Trophoblast cell (in vitro differentiated cells and primary cell): ENCODE data around the gene AOX1.
"Not testable (repeated sequence)": the region's sequence is repeated elsewhere in the genome, so short reads cannot be mapped to it uniquely, and the experiment has no call there.

Experiments
- DNase-seq, 2 donors: peaks; one replicate each; pipeline ENCODE4 v3.0.0-alpha.2; 2016
- H2AFZ ChIP-seq: 2 replicates; pipeline ENCODE4 v1.6.1; 2013; ENCODE audit warnings: low read length, moderate library complexity, mild to moderate bottlenecking; ENCODE audit not compliant: insufficient read depth, poor library complexity
- H2AK5ac ChIP-seq: 2 replicates; pipeline ENCODE4 v1.6.1; 2013; ENCODE audit warnings: mild to moderate bottlenecking, low read length
- H2BK120ac ChIP-seq: 2 replicates; pipeline ENCODE4 v1.6.1; 2013; ENCODE audit warnings: low read length, mild to moderate bottlenecking, moderate library complexity; ENCODE audit not compliant: insufficient read depth, poor library complexity
- H2BK12ac ChIP-seq: 2 replicates; pipeline ENCODE4 v1.6.1; 2013; ENCODE audit warnings: mild to moderate bottlenecking, low read length, moderate library complexity
- H2BK5ac ChIP-seq: 2 replicates; pipeline ENCODE4 v1.6.1; 2013; ENCODE audit warnings: low read length, low read depth, moderate library complexity, mild to moderate bottlenecking; ENCODE audit not compliant: poor library complexity
- H3K14ac ChIP-seq: 2 replicates; pipeline ENCODE4 v1.6.1; 2013; ENCODE audit warnings: mild to moderate bottlenecking, low read length
- H3K18ac ChIP-seq: 2 replicates; pipeline ENCODE4 v1.6.1; 2013; ENCODE audit warnings: mild to moderate bottlenecking, low read length
- H3K23ac ChIP-seq: 2 replicates; pipeline ENCODE4 v1.6.1; 2013; ENCODE audit warnings: low read length
- H3K27ac ChIP-seq: 2 replicates; pipeline ENCODE4 v1.5.1; 2013; ENCODE audit warnings: low read depth, mild to moderate bottlenecking, inconsistent platforms, low read length, moderate library complexity
- H3K27me3 ChIP-seq: 2 replicates; pipeline ENCODE4 v1.6.1; 2013; ENCODE audit warnings: inconsistent platforms, mild to moderate bottlenecking, low read length, moderate library complexity; ENCODE audit not compliant: insufficient read depth
- H3K36me3 ChIP-seq, 2 experiments: 1 replicate in 1 of 2; 2 replicates in 1 of 2; pipeline ENCODE4 v1.6.1; 2013; ENCODE audit warnings: low read length in 2 of 2, mild to moderate bottlenecking in 2 of 2, moderate library complexity in 1 of 2; ENCODE audit not compliant: insufficient read depth in 2 of 2, control insufficient read depth in 1 of 2
- H3K4ac ChIP-seq: 2 replicates; pipeline ENCODE4 v1.6.1; 2013; ENCODE audit warnings: low read depth, mild to moderate bottlenecking, low read length, moderate library complexity
- H3K4me1 ChIP-seq, 2 experiments: 1 replicate in 1 of 2; 2 replicates in 1 of 2; pipeline ENCODE4 v1.6.1; 2013; ENCODE audit warnings: low read length in 2 of 2, mild to moderate bottlenecking in 2 of 2, moderate library complexity in 1 of 2; ENCODE audit not compliant: insufficient read depth in 2 of 2, control insufficient read depth in 1 of 2
- H3K4me2 ChIP-seq: 2 replicates; pipeline ENCODE4 v1.6.1; 2013; ENCODE audit warnings: inconsistent platforms, mild to moderate bottlenecking, low read length, moderate library complexity
- H3K4me3 ChIP-seq: 2 replicates; pipeline ENCODE4 v1.5.1; 2013; ENCODE audit warnings: mild to moderate bottlenecking, low read depth, low read length, inconsistent platforms
- H3K79me1 ChIP-seq: one replicate; pipeline ENCODE4 v1.6.1; 2013; ENCODE audit warnings: low read length
- H3K79me2 ChIP-seq: 2 replicates; pipeline ENCODE4 v1.6.1; 2013; ENCODE audit warnings: low read length, mild to moderate bottlenecking; ENCODE audit not compliant: control insufficient read depth, insufficient read depth, poor library complexity
- H3K9ac ChIP-seq: 2 replicates; pipeline ENCODE4 v1.6.1; 2013; ENCODE audit warnings: mild to moderate bottlenecking, low read length
- H3K9me3 ChIP-seq: 2 replicates; pipeline ENCODE4 v1.6.1; 2013; ENCODE audit warnings: low read depth, mild to moderate bottlenecking, control low read depth, inconsistent platforms, low read length; ENCODE audit not compliant: insufficient read depth
- H4K12ac ChIP-seq: 2 replicates; pipeline ENCODE4 v1.6.1; 2013; ENCODE audit warnings: low read depth, mild to moderate bottlenecking, low read length, moderate library complexity
- H4K8ac ChIP-seq: 2 replicates; pipeline ENCODE4 v1.6.1; 2013; ENCODE audit warnings: low read depth, mild to moderate bottlenecking, low read length, moderate library complexity
- H4K91ac ChIP-seq: one replicate; pipeline ENCODE4 v1.6.1; 2013; ENCODE audit warnings: low read depth, mild to moderate bottlenecking, low read length, moderate library complexity
- WGBS: extraction: QIAGEN DNeasy Blood & Tissue Kit; methylation state at CpG from one replicate; pipeline ENCODE4 v1.1.7; 2013; ENCODE audit warnings: missing lambda C conversion rate; ENCODE audit not compliant: insufficient read length, insufficient coverage; ENCODE audit errors: extremely low coverage; 5-methylcytosine and 5-hydroxymethylcytosine counted together

Gene AOX1

DNA sequence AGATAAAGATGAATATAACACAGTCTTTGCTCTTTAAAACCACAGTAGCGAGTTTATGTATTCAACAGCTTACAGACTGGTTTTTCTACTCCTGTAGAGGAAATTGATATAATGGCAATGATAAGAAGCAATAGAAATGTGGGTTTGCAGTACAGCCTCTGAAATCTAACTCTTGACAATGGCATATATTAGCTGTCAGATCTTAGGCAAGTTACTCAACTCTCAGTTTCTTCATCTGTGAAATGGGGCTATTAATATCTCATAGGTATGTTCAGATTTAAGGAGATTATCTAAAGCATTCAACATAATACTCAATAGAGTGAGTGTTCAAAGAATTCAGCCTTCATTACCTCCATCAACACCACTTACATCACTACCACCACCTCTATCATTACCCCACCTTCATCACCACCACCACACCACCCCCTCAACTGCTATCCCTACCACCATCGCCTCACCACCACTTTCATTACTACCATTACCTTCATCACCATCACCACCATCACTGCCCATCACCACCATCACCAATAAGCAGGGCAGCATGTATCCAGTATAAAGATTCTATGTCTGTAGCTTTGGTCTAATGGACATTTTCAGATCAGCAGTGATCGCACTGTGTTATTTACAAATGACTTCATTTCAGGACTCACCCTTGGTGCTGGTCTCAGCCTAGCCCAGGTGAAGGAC, 22.7 kb downstream of the AOX1 start:
- H3K9ac ChIP-seq = no peak overlapping the region
- H3K4me2 ChIP-seq = no peak overlapping the region
- no peaks in the 10 kb centered on the region for H3K79me1 ChIP-seq
- no peak overlapping the region for H4K8ac ChIP-seq
- no peaks in the 10 kb centered on the region for H3K36me3 ChIP-seq
- H3K18ac ChIP-seq = no peak overlapping the region
- H3K79me2 ChIP-seq = no peaks in the 10 kb centered on the region
- no peak overlapping the region for H3K27ac ChIP-seq
- H4K12ac ChIP-seq = no peak overlapping the region
- no peak overlapping the region for H3K4me3 ChIP-seq
- H2BK12ac ChIP-seq = no peak overlapping the region
- no CpG with 5 or more reads among the region's 3 CpGs for WGBS
- no peak overlapping the region for H2BK120ac ChIP-seq
- H3K4ac ChIP-seq = no peak overlapping the region
- H3K27me3 ChIP-seq = no peaks in the 10 kb centered on the region
- H3K9me3 ChIP-seq = no peaks in the 10 kb centered on the region
- H3K23ac ChIP-seq = peak overlapping the region; percentile 91
- DNase-seq = peak in 1 of 2 donors; percentile 93
- peaks cover 0 to 3% of the 10 kb centered on the region in 2 experiments for H3K4me1 ChIP-seq
- no peak overlapping the region for H4K91ac ChIP-seq
- H3K14ac ChIP-seq = no peak overlapping the region
- no peak overlapping the region for H2AFZ ChIP-seq
- no peak overlapping the region for H2AK5ac ChIP-seq
- H2BK5ac ChIP-seq = no peak overlapping the region

- H2AK5ac ChIP-seq = no peak overlapping the region
- no peak overlapping the region for H4K8ac ChIP-seq
- no peaks in the 10 kb centered on the region for H3K79me1 ChIP-seq
- H3K4ac ChIP-seq = no peak overlapping the region
- no peak overlapping the region for H3K4me3 ChIP-seq
- H4K91ac ChIP-seq = no peak overlapping the region
- H3K18ac ChIP-seq = no peak overlapping the region
- H3K79me2 ChIP-seq = no peaks in the 10 kb centered on the region
- peak; percentile 75 to 92 for DNase-seq
- H4K12ac ChIP-seq = no peak overlapping the region
- H2AFZ ChIP-seq = no peak overlapping the region
- H3K4me2 ChIP-seq = no peak overlapping the region
- no peak overlapping the region for H2BK5ac ChIP-seq
- H3K14ac ChIP-seq = no peak overlapping the region
- no peaks in the 10 kb centered on the region for H3K9me3 ChIP-seq
- peaks cover 0 to 3% of the 10 kb centered on the region in 2 experiments for H3K4me1 ChIP-seq
- no peaks in the 10 kb centered on the region for H3K27me3 ChIP-seq
- no peaks in the 10 kb centered on the region for H3K36me3 ChIP-seq
- H2BK12ac ChIP-seq = no peak overlapping the region
- no peak overlapping the region for H3K9ac ChIP-seq
- no peak overlapping the region for H3K23ac ChIP-seq
- H2BK120ac ChIP-seq = no peak overlapping the region
- H3K27ac ChIP-seq = no peak overlapping the region
These were observed 23.3 kb downstream of the AOX1 start for GRCh38 chr2:200609028-200609614.

DNA sequence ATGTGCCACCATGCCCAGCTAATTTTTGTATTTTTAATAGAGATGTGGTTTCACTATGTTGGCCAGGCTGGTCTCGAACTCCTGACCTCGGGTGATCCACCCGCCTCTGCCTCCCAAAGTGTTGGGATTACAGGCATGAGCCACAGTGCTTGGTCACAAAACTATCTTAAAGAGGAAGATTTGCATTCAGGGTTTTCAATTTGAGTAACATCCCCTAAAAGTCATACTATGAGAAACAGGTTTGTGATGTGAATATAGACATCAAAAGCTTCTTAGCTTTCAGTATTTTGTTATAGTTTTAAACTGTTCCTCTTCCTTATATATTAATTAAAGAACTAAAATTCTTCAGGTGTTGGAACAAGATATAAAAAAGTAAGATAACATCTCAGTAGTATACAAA, 24.4 kb downstream of the AOX1 start:
- not testable (repeated sequence) for H3K36me3 ChIP-seq, H3K79me2 ChIP-seq, H2BK120ac ChIP-seq, H3K27ac ChIP-seq, H2BK12ac ChIP-seq, H3K23ac ChIP-seq, H3K4me1 ChIP-seq, H3K27me3 ChIP-seq, H4K91ac ChIP-seq, H3K9ac ChIP-seq, H3K79me1 ChIP-seq, DNase-seq, H2BK5ac ChIP-seq, H3K4me2 ChIP-seq, H2AFZ ChIP-seq, H3K4ac ChIP-seq, H3K14ac ChIP-seq, H3K9me3 ChIP-seq, H3K18ac ChIP-seq, H3K4me3 ChIP-seq, H4K12ac ChIP-seq, H4K8ac ChIP-seq, H2AK5ac ChIP-seq
- WGBS = no CpG with 5 or more reads among the region's 3 CpGs

- no peak overlapping the region for H3K9ac ChIP-seq
- no peak overlapping the region for H3K23ac ChIP-seq
- no peak overlapping the region for H2BK12ac ChIP-seq
- no peak overlapping the region for H4K8ac ChIP-seq
- H3K36me3 ChIP-seq = no peaks in the 10 kb centered on the region
- H2BK120ac ChIP-seq = no peak overlapping the region
- no peaks in the 10 kb centered on the region for H3K9me3 ChIP-seq
- H2AFZ ChIP-seq = no peak overlapping the region
- H2BK5ac ChIP-seq = no peak overlapping the region
- H3K18ac ChIP-seq = no peak overlapping the region
- peaks cover 0 to 2% of the 10 kb centered on the region in 2 experiments for H3K4me1 ChIP-seq
- no peaks in the 10 kb centered on the region for H3K27me3 ChIP-seq
- H4K91ac ChIP-seq = no peak overlapping the region
- H3K4me3 ChIP-seq = no peak overlapping the region
- no peak overlapping the region for H3K4ac ChIP-seq
- H3K4me2 ChIP-seq = no peak overlapping the region
- no peak overlapping the region for H3K14ac ChIP-seq
- H2AK5ac ChIP-seq = no peak overlapping the region
- H3K79me2 ChIP-seq = no peaks in the 10 kb centered on the region
- DNase-seq = peak; percentile 70 to 81
- H3K79me1 ChIP-seq = no peaks in the 10 kb centered on the region
- no peak overlapping the region for H4K12ac ChIP-seq
- no peak overlapping the region for H3K27ac ChIP-seq
- no CpG with 5 or more reads among the region's 4 CpGs for WGBS
These were observed 27.9 kb downstream of the AOX1 start for GRCh38 chr2:200613692-200614091.
